ENCODE data around the gene CDC7. TPM values are rescaled to one million over a fixed set of nuclear protein-coding genes. Genes with fewer than 3 reads are reported as not detected.

Gene CDC7
- total RNA-seq, 1 experiment from 2014 or later, result 24.5 TPM

- Histone ChIP-seq H3K4me3 (replicated peaks in 1 of 2; ENCODE audit: low read depth in 1 of 2, low read length in 2 of 2) (no peak overlapping the region), H3K79me2 (ENCODE audit: insufficient read depth, low read length) (no peaks in the 10 kb centered on the region), H3K4me1 (ENCODE audit: control insufficient read depth in 1 of 2, insufficient read depth in 2 of 2, low read length in 2 of 2) (no peaks in the 10 kb centered on the region), H3K9ac (ENCODE audit: low read length) (no peak overlapping the region), H3K4me2 (ENCODE audit: low read length) (no peak overlapping the region), H3K27ac (ENCODE audit: low read depth, low read length) (no peak overlapping the region), H3K9me3 (ENCODE audit: control insufficient read depth in 1 of 2, insufficient read depth in 1 of 2, low read depth in 1 of 2, low read length in 2 of 2) (no peaks in the 10 kb centered on the region), H2AFZ (ENCODE audit: low read depth, low read length, poor library complexity, severe bottlenecking) (no peak overlapping the region), H3K36me3 (ENCODE audit: control insufficient read depth in 1 of 2, insufficient read depth in 2 of 2, low read length in 2 of 2) (no peaks in the 10 kb centered on the region), H4K20me1 (ENCODE audit: insufficient read depth) (no peaks in the 10 kb centered on the region), H3K9me2 (ENCODE audit: insufficient read depth) (no peaks in the 10 kb centered on the region), H3K27me3 (ENCODE audit: insufficient read depth, low read length) (no peaks in the 10 kb centered on the region)
- RAD21 ChIA-PET (ENCODE audit: low non-redundant PET in 1 of 2, low total read pairs in 2 of 2, uncharacterized antibody in 2 of 2, unreplicated experiment in 2 of 2), result no interaction called here
- intact Hi-C loops (cut with micrococcal nuclease), result no loop called here
- no TSS peak for BruUV-seq (replicated peaks)
- CTCF ChIA-PET, result no interaction called here
- DNase-seq (ENCODE audit: low read depth, low spot score) (no peak), ATAC-seq (no peak)
- POLR2A ChIA-PET, result no interaction called here
- TF ChIP-seq SIN3A (IDR thresholded peaks at IDR 0.05; ENCODE audit: low read depth) (no peak), YY1 (IDR thresholded peaks at IDR 0.05; ENCODE audit: extremely low read depth, insufficient replicate concordance, low read depth, low read length) (no peak), ZBTB33 (IDR thresholded peaks at IDR 0.05; ENCODE audit: extremely low read depth, insufficient replicate concordance, low read length) (no peak), EZH2phosphoT487 (IDR thresholded peaks at IDR 0.05; ENCODE audit: borderline replicate concordance) (no peak), ZNF274 (IDR thresholded peaks at IDR 0.05; ENCODE audit: low read depth, low read length) (no peak), SP1 (IDR thresholded peaks at IDR 0.05; ENCODE audit: low read depth) (no peak), POLR2A (IDR thresholded peaks at IDR 0.05; ENCODE audit: borderline replicate concordance, extremely low read depth, insufficient read depth, insufficient read length) (no peak), CTCF (IDR thresholded peaks at IDR 0.05 in 2 of 3, conservative IDR thresholded peaks at IDR 0.05 in 1 of 3; ENCODE audit: borderline replicate concordance in 1 of 3, insufficient read depth in 1 of 3, low read depth in 2 of 3, low read length in 2 of 3) (no peak), EGR1 (IDR thresholded peaks at IDR 0.05; ENCODE audit: low read depth) (no peak), RAD21 (IDR thresholded peaks at IDR 0.05; ENCODE audit: low read depth) (no peak), CEBPB (IDR thresholded peaks at IDR 0.05; ENCODE audit: low read depth) (no peak), POLR2AphosphoS5 (IDR thresholded peaks at IDR 0.05; ENCODE audit: low read depth, low read length) (no peak), MAX (IDR thresholded peaks at IDR 0.05) (no peak)
- TF ChIP-seq, protein P1, sequence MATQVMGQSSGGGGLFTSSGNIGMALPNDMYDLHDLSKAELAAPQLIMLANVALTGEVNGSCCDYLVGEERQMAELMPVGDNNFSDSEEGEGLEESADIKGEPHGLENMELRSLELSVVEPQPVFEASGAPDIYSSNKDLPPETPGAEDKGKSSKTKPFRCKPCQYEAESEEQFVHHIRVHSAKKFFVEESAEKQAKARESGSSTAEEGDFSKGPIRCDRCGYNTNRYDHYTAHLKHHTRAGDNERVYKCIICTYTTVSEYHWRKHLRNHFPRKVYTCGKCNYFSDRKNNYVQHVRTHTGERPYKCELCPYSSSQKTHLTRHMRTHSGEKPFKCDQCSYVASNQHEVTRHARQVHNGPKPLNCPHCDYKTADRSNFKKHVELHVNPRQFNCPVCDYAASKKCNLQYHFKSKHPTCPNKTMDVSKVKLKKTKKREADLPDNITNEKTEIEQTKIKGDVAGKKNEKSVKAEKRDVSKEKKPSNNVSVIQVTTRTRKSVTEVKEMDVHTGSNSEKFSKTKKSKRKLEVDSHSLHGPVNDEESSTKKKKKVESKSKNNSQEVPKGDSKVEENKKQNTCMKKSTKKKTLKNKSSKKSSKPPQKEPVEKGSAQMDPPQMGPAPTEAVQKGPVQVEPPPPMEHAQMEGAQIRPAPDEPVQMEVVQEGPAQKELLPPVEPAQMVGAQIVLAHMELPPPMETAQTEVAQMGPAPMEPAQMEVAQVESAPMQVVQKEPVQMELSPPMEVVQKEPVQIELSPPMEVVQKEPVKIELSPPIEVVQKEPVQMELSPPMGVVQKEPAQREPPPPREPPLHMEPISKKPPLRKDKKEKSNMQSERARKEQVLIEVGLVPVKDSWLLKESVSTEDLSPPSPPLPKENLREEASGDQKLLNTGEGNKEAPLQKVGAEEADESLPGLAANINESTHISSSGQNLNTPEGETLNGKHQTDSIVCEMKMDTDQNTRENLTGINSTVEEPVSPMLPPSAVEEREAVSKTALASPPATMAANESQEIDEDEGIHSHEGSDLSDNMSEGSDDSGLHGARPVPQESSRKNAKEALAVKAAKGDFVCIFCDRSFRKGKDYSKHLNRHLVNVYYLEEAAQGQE (IDR thresholded peaks at IDR 0.05; ENCODE audit: low read depth), result no peak
Observed at GRCh38 chr1:91540910-91541309, 40.3 kb downstream of the CDC7 start.

Data from HCT116 (cell line).